Ovary (tissue), 3 donors: ENCODE data around the gene H6PD.

Experiments used
- CTCF ChIP-seq, 3 donors: fragments of 450-650 bp in 2 of 3; fragments of 200-600 bp in 1 of 3; IDR thresholded peaks; one replicate each; pipeline versions ENCODE4 v1.5.1 to v1.8.0; 2016 to 2022; ENCODE audit warnings: antibody characterized with exemption in 3 of 3, mild to moderate bottlenecking in 1 of 3
- POLR2A ChIP-seq: fragments of 450-650 bp; IDR thresholded peaks from one replicate; pipeline ENCODE4 v1.6.1; 2017; ENCODE audit warnings: antibody characterized with exemption, mild to moderate bottlenecking, moderate library complexity
- donor health status: DM: no; HTN: no; CAD: no.

GRCh38 chr1:9195651-9196050, 38.9 kb upstream of the H6PD start:
- TF ChIP-seq CTCF (IDR thresholded peaks at IDR 0.05), result no peak
- no peak for TF ChIP-seq POLR2A
